Urinary bladder (tissue), 4 donors: ENCODE measurements around the gene HTRA2. TPM values are rescaled to one million over a fixed set of nuclear protein-coding genes. Genes with fewer than 3 reads are reported as not detected.
"Not testable (repeated sequence)": the region's sequence is repeated elsewhere in the genome, so short reads cannot be mapped to it uniquely, and the experiment has no call there.

Source experiments
- DNase-seq: peaks from one replicate; pipeline ENCODE4 v3.0.0-alpha.2; 2015; ENCODE audit errors: extremely low spot score
- H3K27ac ChIP-seq: one replicate; pipeline ENCODE4 v1.5.1; 2013; ENCODE audit warnings: low read depth, mild to moderate bottlenecking, moderate library complexity
- H3K36me3 ChIP-seq: one replicate; pipeline ENCODE4 v1.6.1; 2013; ENCODE audit warnings: mild to moderate bottlenecking, moderate library complexity; ENCODE audit not compliant: insufficient read depth
- H3K4me1 ChIP-seq: one replicate; pipeline ENCODE4 v1.6.1; 2013; ENCODE audit warnings: mild to moderate bottlenecking, moderate library complexity; ENCODE audit not compliant: insufficient read depth
- H3K4me3 ChIP-seq: one replicate; pipeline ENCODE4 v1.5.1; 2013; ENCODE audit warnings: low read depth, low read length
- WGBS: extraction: QIAGEN DNeasy Blood & Tissue Kit; methylation state at CpG from one replicate; pipeline ENCODE4 v1.1.7; 2013; 5-methylcytosine and 5-hydroxymethylcytosine counted together
- polyA plus RNA-seq: library from polyadenylated mRNA; stranded (reverse); fragments of 200-250 nt; gene quantifications from one replicate; pipeline ENCODE4 v1.2.3, GENCODE V29; 2013
- total RNA-seq: library from RNA; depleted of rRNA; stranded (reverse); fragments of >200 nt; gene quantifications from one replicate; pipeline ENCODE4 v1.2.3, GENCODE V29; 2014
- donor health status: healthy with polysubstance abuse.
- donor health status: healthy.

HTRA2 gene
- total RNA-seq: 25.1 TPM
- 37.3 TPM for polyA plus RNA-seq

DNA sequence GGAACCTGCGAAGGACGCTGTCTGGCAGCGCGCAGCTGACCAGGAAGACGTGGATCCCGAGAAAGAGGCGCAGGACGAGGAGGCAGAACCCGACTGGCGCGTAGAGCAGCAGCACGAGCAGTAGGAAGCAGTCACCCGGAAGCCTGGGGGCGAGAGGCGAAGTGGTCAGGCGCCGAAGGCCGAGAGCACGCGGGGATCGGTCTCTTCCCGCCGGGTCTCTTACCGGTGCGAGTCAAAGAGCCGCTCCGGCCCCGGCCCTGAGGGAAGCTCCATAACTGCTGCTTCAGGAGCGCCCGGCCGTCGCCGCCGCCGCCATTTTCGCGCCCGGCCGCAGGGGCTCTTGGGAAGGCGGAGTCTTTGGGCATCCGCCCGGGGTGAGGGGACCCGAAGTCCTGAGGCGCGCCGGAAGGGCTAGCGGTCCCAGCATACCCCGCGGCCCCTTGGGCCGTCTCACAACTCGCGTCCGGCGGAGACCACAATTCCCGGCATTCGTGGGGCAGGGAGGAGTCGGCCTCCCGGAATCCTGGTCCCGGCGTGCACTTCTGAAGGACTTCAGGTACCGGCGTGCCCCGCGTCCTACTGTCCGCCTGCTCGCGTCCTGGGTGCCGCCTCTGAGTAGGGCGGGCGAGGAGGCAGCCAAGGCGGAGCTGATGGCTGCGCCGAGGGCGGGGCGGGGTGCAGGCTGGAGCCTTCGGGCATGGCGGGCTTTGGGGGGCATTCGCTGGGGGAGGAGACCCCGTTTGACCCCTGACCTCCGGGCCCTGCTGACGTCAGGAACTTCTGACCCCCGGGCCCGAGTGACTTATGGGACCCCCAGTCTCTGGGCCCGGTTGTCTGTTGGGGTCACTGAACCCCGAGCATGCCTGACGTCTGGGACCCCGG is at the start of gene HTRA2, which contains the start of gene AUP1:
Gene HTRA2 (plus strand): TSS at position 577 of the 882 bp plus-strand sequence. CDS start 74 bp downstream, at position 651.
Gene AUP1 (minus strand): TSS at position 350 of the 882 bp plus-strand sequence. CDS start 77 bp downstream, at position 273.
- peak within 1 kb of the TSS; percentile 88 for H3K4me3 ChIP-seq
- peak within 1 kb of the TSS; percentile 81 for H3K27ac ChIP-seq
- DNase-seq: peak; percentile 98
- H3K36me3 ChIP-seq: no peaks in the 10 kb centered on the region
- WGBS: under 1% methylated on average over 87 of the region's 87 CpGs
- no peaks in the 10 kb centered on the region for H3K4me1 ChIP-seq

DNA sequence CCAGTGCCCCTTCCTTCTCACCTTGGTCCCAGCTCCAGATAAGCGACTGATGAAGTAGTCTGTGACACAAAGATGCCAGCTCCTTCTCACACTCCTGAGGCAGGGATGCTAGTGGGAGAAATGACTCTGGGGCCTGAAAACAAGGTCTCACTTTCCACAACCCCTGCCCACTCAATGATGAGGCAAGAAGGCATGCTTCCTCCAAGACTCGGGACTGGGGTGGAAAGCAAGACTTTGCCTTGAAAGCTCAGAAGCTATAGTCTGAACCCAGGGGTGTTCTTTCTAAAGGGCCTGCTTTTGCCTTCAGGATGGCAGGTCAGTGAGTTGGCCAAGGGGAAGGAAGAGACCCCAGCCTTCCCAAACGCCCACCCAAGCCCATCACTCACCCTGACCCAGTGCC is 48.3 kb upstream of the HTRA2 start:
- no peak for DNase-seq
- no peak overlapping the region for H3K27ac ChIP-seq
- peaks cover 6% of the 10 kb centered on the region for H3K4me1 ChIP-seq

DNA sequence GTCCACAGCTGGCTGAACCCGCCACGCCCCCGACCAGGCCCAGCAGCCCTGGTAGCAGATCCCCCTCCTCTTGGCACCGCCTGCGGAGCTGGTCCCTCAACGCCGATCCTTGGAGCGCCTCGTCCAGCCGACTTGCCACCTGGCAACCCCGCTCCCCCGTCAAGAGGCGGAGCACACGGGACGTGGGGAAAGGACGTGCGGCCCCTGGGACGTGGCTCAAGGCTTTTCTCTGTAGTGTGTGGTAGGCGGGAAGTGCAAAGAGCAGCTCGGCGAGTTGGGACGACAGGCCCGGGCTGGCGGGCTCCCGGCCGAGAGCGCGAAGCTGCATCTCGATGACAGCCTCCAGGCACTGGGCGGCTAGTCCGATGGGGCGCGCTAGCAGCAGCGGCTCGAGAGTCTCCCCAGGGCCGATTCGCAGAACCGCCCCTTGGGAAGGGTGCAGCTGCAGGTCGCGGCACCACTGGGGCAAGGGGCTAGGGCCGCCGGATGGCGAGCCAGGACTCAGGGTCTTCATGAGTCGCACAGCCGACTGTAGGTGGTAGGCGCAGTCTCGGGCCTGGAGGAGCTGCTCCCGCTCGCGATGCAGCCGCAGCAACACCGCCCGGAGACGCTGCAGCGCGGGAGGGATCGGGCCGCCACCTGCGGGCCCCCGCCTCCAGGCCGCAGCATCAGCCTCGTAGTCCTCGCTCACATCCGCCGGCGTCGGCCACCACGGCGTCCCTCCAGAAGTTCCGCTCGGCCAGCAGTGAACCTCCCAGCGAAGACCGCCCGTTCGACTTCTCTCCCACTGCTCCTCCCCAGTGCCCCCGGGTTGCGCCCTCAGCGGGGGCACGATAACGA is 47.6 kb upstream of the HTRA2 start:
- peaks cover 6% of the 10 kb centered on the region for H3K4me1 ChIP-seq
- peak overlapping the region; percentile 76 for H3K4me3 ChIP-seq
- WGBS: 1% methylated on average over 80 of the region's 80 CpGs
- no peaks in the 10 kb centered on the region for H3K36me3 ChIP-seq
- peak overlapping the region; percentile 83 for H3K27ac ChIP-seq
- DNase-seq: no peak

More for the DNA sequence above, 48.3 kb upstream of the HTRA2 start:
- Histone ChIP-seq H3K36me3 (no peaks in the 10 kb centered on the region), H3K4me3 (peak overlapping the region; percentile 76)
- 58% methylated on average over 3 of the region's 3 CpGs for WGBS

DNA sequence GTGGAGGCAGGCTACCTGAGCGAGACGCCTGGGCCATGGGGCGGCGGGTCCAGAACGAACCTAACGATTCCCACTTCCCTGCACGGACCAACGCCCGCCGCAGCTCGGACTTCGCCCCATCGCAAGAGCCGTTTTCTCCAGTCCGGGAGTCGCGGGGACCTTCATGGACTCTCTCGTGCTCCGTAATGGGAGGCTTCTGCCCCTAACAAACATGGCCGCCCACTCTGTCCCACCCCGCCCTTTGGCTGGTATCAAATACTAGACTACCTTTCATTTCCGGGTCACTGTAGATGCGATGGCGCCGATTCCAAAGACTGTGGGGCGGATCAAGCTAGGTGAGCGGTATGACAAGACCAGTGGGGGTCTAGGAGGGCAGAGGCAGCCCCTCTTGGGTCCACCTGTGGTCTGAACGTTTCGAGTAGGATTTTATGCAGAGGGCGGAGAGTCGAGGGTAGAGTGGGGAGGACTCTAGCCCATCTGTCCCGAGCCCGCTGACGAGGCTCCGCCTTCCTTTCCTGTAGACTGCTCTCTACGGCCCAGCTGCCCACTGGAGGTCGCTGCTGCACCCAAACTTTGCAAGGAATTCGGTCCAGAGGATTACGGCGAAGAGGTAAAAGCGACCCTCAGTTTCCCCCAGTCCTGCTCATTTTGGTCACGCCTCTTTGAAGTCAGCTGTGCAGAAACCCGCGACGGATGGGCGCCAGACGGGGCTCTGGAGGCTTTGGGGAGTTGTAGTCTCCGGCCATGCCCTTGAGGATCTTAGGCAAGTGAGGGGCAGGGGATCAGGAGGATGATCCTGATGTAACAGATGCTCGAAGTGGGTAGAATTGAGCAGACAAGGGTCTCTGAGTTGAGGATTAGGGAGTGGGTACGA is 46.7 kb upstream of the HTRA2 start, which contains the start of the genes CCDC142 and TTC31:
Gene CCDC142 (minus strand): TSS at position 198 of the 874 bp plus-strand sequence. CDS start 161 bp downstream, at position 37.
Gene TTC31 (plus strand): TSS at position 281 of the 874 bp plus-strand sequence. CDS start 15 bp downstream, at position 296.
- peak within 1 kb of the TSS; percentile 83 for H3K27ac ChIP-seq
- H3K4me1 ChIP-seq: peaks cover 6% of the 10 kb centered on the region
- H3K4me3 ChIP-seq: peak within 1 kb of the TSS; percentile 76
- H3K36me3 ChIP-seq: no peaks in the 10 kb centered on the region
- DNase-seq: peak; percentile 92
- under 1% methylated on average over 50 of the region's 50 CpGs for WGBS

DNA sequence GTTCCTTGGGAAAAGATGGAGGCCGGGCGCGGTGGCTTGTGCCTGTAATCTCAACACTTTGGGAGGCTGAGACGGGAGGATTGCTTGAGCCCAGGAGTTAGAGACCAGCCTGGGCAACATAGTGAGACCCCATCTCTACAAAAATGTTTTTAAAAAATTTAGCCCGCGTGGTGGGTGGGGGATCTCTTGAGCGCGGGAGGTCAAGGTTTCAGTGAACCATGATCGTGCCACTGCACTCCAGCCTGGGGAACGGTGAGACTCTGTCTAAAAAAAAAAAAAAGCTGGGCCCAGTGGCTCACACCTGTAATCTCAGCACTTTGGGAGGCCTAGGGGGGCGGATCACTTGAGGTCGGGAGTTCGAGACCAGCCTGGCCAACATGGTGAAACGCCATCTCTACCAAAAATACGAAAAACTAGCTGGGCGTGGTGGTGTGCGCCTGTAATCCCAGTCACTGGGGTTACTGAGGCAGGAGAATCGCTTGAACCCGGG is 46.0 kb upstream of the HTRA2 start:
- H3K4me1 ChIP-seq, H3K36me3 ChIP-seq, H3K27ac ChIP-seq, DNase-seq: not testable (repeated sequence)
- peak overlapping the region; percentile 76 for H3K4me3 ChIP-seq
- 78% methylated on average over 19 of the region's 19 CpGs for WGBS

DNA sequence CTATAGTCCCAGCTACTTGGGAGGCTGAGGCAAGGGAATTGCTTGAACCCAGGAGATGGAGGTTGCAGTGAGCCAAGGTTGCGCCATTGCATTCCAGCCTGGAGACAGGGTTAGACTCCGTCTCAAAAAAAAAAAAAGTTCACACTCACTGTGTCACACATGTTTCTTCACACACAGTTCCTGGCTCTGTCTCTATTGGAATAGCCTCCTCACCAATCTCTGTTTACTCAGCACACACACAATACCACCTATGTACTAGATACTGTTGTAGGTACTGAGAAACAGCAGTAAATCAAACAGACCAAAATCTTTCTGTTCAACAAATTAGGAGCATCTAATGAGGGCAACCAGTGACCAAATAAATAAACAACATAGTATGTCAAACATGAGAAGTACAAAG is 43.6 kb upstream of the HTRA2 start:
- WGBS: 98% methylated on average over 2 of the region's 2 CpGs
- peaks cover 6% of the 10 kb centered on the region for H3K4me1 ChIP-seq
- no peak for DNase-seq
- peaks cover 7% of the 10 kb centered on the region for H3K36me3 ChIP-seq
- H3K27ac ChIP-seq: no peak overlapping the region
- no peak overlapping the region for H3K4me3 ChIP-seq

DNA sequence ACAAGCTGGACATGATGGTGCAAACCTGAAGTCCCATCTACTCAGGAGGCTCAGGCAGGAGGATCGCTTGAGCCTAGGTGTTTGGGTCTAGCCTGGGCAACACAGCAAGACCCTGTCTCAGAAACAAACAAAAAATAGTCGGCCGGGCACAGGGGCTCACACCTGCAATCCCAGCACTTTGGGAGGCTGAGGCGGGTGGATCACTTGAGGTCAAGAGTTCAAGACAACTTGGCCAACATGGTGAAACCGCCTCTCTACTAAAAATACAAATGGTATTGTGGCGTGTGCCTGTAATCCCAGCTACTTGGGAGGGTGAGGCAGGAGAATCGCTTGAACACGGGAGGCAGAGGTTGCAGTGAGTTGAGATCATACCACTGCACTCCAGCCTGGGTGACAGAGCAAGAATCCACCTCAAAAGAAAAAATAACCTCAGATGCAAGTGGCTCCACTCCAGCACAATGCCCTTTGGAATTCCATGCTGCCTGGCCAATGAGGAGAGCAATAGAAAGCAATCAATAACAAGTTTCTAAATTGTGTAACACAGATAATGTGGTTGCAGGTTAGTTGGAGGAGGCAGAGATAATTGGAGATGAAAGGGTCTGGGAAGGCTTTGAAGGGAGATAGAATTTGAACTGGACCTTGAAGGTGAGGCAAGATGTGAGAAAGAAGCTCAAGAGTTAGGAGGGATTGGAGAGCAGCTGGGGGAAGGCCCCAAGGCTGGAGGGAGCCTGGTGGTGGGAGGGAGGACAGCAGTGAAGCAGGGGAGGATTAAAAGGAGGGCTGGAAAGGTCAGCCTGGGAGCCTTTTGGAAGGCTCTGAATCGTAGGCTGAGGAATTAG is 40.9 kb upstream of the HTRA2 start:
- H3K4me1 ChIP-seq: no peaks in the 10 kb centered on the region
- H3K4me3 ChIP-seq: no peak overlapping the region
- H3K27ac ChIP-seq: no peak overlapping the region
- peaks cover 17% of the 10 kb centered on the region for H3K36me3 ChIP-seq
- WGBS: 87% methylated on average over 9 of the region's 9 CpGs
- DNase-seq: no peak

DNA sequence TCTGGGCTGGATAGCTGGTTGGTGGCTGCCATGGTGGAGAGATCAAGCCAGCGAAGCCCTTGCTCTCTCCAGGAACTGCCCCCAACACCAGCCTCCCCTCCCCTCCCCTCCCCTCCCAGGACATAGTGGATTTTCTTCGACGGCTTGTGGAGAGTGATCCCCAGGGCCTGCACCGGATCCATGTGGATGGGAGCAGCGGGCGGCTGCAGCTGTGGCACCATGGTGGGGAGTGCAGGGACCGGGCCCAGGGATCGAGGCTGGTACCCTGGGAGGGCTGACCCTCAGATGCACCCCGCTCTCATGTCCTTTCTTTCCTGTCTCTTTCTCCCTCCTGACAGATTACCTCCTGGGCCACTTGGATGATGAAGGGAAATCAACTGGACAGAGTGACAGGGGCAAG is 39.8 kb upstream of the HTRA2 start:
- DNase-seq: no peak
- H3K36me3 ChIP-seq: peaks cover 17% of the 10 kb centered on the region
- WGBS: 90% methylated on average over 9 of the region's 9 CpGs
- no peak overlapping the region for H3K27ac ChIP-seq
- H3K4me1 ChIP-seq: no peaks in the 10 kb centered on the region
- H3K4me3 ChIP-seq: no peak overlapping the region

DNA sequence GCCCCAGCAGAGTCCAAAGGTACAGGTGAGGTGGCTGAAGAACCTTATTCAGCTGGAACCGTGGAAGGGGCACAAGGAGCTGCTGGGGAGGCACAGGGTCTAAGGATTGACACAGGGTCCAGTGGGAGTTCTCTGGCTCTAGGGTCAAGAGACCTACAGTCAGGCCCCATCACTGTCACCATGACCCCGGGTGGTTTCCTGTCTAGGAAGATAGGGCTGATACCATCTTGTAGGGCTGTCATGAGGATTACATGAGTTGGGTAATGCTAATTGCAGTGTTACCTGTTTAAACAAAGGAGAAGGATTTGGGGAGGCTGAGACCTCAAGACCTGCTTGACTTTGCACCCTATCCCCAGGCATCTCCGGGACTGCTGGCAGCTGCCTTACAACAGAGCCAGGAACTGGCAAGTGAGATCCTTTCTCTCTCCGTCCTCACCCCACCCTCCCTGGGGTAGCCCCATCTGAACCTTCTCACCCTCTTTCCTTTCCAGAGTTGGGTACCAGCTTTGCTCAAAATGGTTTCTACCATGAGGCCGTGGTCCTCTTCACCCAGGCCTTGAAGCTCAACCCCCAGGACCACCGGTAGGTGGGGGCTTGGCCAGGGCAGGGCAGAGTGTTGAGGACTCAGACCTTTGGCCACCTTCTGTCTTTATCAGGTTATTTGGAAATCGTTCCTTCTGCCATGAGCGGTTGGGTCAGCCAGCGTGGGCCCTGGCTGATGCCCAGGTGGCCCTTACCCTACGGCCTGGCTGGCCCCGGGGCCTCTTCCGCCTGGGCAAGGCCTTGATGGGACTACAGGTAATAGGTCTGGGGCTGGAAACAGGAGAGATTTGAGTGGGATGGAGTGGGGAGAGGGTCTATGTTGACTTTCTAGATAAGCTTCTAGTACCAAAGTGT is 37.8 kb upstream of the HTRA2 start:
- Histone ChIP-seq H3K36me3 (peaks cover 17% of the 10 kb centered on the region), H3K27ac (no peak overlapping the region), H3K4me1 (no peaks in the 10 kb centered on the region), H3K4me3 (no peak overlapping the region)
- 94% methylated on average over 12 of the region's 12 CpGs for WGBS
- no peak for DNase-seq

DNA sequence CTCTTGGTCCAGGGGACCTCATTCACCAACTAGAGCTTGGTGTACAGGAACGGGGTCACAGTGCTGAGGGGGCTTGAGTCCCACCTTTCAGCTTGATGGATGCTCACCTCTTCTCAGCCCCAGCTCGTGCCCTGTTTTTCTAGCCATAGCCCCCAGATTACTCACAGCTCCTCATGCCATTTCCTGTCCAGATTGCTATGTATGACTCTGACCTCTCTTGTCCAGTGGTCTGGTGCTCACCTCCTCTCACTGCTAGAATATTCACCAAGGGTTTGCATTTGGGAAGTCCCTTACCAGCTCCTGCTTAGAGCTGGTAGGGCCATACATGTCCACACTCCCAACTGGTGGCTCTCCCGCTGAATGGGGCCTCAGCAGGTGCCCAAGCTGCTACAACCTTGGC is 36.2 kb upstream of the HTRA2 start:
- WGBS: 92% methylated on average over 3 of the region's 3 CpGs
- Histone ChIP-seq H3K27ac (no peak overlapping the region), H3K36me3 (peaks cover 17% of the 10 kb centered on the region), H3K4me3 (no peak overlapping the region), H3K4me1 (no peaks in the 10 kb centered on the region)
- no peak for DNase-seq

DNA sequence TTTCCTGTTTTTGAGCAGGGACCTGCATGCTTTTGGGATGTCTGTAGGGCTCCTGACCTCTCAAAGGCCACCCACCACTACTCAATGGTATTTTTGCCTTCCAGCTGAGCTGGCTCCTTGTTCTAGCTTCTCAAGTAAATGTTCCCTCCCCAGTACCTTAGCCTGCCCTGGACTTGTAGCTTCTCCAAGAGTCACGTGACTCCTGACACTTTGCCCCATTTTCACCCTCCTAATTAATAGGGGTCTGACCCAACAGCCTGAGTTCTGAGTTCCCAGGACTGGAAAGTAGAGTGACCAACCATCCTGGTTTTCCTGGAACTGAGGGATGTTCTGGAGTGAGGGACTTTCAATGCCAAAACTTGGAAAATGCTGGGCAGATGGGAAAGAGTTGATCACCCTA is 34.3 kb upstream of the HTRA2 start:
- H3K36me3 ChIP-seq: peaks cover 13% of the 10 kb centered on the region
- H3K27ac ChIP-seq: no peak overlapping the region
- WGBS: 88% methylated on average over 1 of the region's 1 CpG
- H3K4me1 ChIP-seq: no peaks in the 10 kb centered on the region
- H3K4me3 ChIP-seq: no peak overlapping the region
- DNase-seq: no peak
